Peyer's patch (tissue), 4 donors: ENCODE data around the gene IFNK. TPM values are rescaled to one million over a fixed set of nuclear protein-coding genes. Genes with fewer than 3 reads are reported as not detected.
A peak's percentile ranks its signal among the peaks of the same experiment; 100 is the strongest.

Source experiments
- DNase-seq, 3 donors: peaks; one replicate each; pipeline ENCODE4 v3.0.0-alpha.2; 2017 to 2019
- H3K27ac ChIP-seq, 4 donors: fragments of 200-600 bp; sonication (generic); one replicate each; pipeline ENCODE4 v1.5.1; 2016 to 2019
- H3K27me3 ChIP-seq, 2 donors: fragments of 200-600 bp; sonication (generic); one replicate each; pipeline ENCODE4 v1.5.1; 2019
- H3K36me3 ChIP-seq, 3 donors: fragments of 200-600 bp; sonication (generic); one replicate each; pipeline ENCODE4 v1.5.1; 2016 to 2019
- H3K4me1 ChIP-seq, 4 donors: fragments of 200-600 bp; sonication (generic); one replicate each; pipeline ENCODE4 v1.5.1; 2016 to 2019
- H3K4me3 ChIP-seq, 4 donors: fragments of 200-600 bp; sonication (generic); 1 replicate in 3 of 4; 2 replicates in 1 of 4; pipeline ENCODE4 v1.5.1; 2016 to 2019; ENCODE audit warnings: mild to moderate bottlenecking in 1 of 4
- H3K9me3 ChIP-seq, 4 donors: fragments of 200-600 bp; sonication (generic); one replicate each; pipeline ENCODE4 v1.5.1; 2016 to 2019; ENCODE audit warnings: mild to moderate bottlenecking in 1 of 4
- CTCF ChIP-seq, 6 experiments: fragments of 450-650 bp in 4 of 6; fragments of 200-600 bp in 2 of 6; sonication (generic) in 1 of 6; IDR thresholded peaks; one replicate each; pipeline ENCODE4 v1.5.1; 2017 to 2019; ENCODE audit warnings: antibody characterized with exemption in 6 of 6, mild to moderate bottlenecking in 3 of 6, moderate library complexity in 1 of 6
- POLR2A ChIP-seq, 2 donors: fragments of 450-650 bp; IDR thresholded peaks; one replicate each; pipeline ENCODE4 v1.5.1; 2017; ENCODE audit warnings: antibody characterized with exemption in 2 of 2, mild to moderate bottlenecking in 2 of 2, moderate library complexity in 2 of 2
- total RNA-seq, 4 donors: library from RNA; depleted of rRNA; stranded (reverse); fragments of >200 nt; gene quantifications; one replicate each; pipeline ENCODE4 v1.1.0, GENCODE V29; 2016

Gene IFNK
- total RNA-seq, 4 donors from 2014 or later = not detected

GRCh38 chr9:27571011-27571410 lies 46.9 kb downstream of the IFNK start:
- H3K4me1 ChIP-seq = peaks cover 0 to 12% (median 0%) of the 10 kb centered on the region in 4 donors
- H3K4me3 ChIP-seq = no peak overlapping the region
- no peaks in the 10 kb centered on the region for H3K27me3 ChIP-seq
- H3K9me3 ChIP-seq = no peaks in the 10 kb centered on the region
- H3K36me3 ChIP-seq = peaks cover 0 to 9% (median 0%) of the 10 kb centered on the region in 3 donors
- DNase-seq = no peak
- TF ChIP-seq CTCF (IDR thresholded peaks at IDR 0.05) (no peak), POLR2A (IDR thresholded peaks at IDR 0.05) (no peak)
- H3K27ac ChIP-seq = no peak overlapping the region

GRCh38 chr9:27572061-27572460 lies 48.0 kb downstream of the IFNK start:
- H3K36me3 ChIP-seq = no peaks in the 10 kb centered on the region
- no peaks in the 10 kb centered on the region for H3K9me3 ChIP-seq
- H3K4me1 ChIP-seq = peaks cover 0 to 12% (median 0%) of the 10 kb centered on the region in 4 donors
- peak overlapping the region in 1 of 4 donors; percentile 78 for H3K4me3 ChIP-seq
- no peak for DNase-seq
- peak overlapping the region; percentile 96 to 98 (median 97) for H3K27ac ChIP-seq
- no peaks in the 10 kb centered on the region for H3K27me3 ChIP-seq
- no peak for TF ChIP-seq CTCF (IDR thresholded peaks at IDR 0.05)
- TF ChIP-seq POLR2A (IDR thresholded peaks at IDR 0.05) = no peak

DNA sequence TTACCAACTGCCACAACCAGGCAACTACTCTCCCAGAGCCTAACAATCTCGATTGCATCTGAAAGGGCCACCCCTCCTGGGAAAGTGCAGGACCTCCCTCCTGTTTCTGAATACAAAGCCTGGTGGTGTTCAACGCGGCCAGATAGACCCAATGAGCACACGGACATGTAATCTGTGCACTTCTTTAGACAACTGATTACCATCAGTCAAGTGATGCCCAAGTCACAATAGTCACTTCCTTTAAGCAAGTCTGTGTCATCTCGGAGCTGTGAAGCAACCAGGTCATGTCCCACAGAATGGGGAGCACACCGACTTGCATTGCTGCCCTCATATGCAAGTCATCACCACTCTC lies 48.5 kb downstream of the IFNK start:
- Histone ChIP-seq H3K4me3 (peak overlapping the region; percentile 78 to 94 (median 80)), H3K27ac (peak overlapping the region; percentile 96 to 98 (median 97)), H3K27me3 (no peaks in the 10 kb centered on the region), H3K9me3 (no peaks in the 10 kb centered on the region), H3K36me3 (no peaks in the 10 kb centered on the region), H3K4me1 (peaks cover 0 to 12% (median 0%) of the 10 kb centered on the region in 4 donors)
- DNase-seq = peak in 2 of 3 donors; percentile 74 to 86
- TF ChIP-seq POLR2A (IDR thresholded peaks at IDR 0.05) (peak in 1 of 2 donors; percentile 37), CTCF (IDR thresholded peaks at IDR 0.05) (no peak)

DNA sequence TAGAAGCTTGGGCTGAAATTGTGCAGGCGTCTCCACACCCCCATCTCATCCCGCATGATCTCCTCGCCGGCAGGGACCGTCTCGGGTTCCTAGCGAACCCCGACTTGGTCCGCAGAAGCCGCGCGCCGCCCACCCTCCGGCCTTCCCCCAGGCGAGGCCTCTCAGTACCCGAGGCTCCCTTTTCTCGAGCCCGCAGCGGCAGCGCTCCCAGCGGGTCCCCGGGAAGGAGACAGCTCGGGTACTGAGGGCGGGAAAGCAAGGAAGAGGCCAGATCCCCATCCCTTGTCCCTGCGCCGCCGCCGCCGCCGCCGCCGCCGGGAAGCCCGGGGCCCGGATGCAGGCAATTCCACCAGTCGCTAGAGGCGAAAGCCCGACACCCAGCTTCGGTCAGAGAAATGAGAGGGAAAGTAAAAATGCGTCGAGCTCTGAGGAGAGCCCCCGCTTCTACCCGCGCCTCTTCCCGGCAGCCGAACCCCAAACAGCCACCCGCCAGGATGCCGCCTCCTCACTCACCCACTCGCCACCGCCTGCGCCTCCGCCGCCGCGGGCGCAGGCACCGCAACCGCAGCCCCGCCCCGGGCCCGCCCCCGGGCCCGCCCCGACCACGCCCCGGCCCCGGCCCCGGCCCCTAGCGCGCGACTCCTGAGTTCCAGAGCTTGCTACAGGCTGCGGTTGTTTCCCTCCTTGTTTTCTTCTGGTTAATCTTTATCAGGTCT lies 49.0 kb downstream of the IFNK start, which contains the start of gene C9orf72:
Gene C9orf72 (minus strand): TSS at position 564 of the 716 bp plus-strand sequence. CDS start 6,361 bp downstream, outside the sequence.
- peak; percentile 76 to 95 (median 92) for DNase-seq
- peak; percentile 71 to 88 for TF ChIP-seq POLR2A (IDR thresholded peaks at IDR 0.05)
- TF ChIP-seq CTCF (IDR thresholded peaks at IDR 0.05) = peak in 3 of 6 experiments; percentile 4 to 18 (median 11)
- H3K4me1 ChIP-seq = peaks cover 0 to 12% (median 0%) of the 10 kb centered on the region in 4 donors

DNA sequence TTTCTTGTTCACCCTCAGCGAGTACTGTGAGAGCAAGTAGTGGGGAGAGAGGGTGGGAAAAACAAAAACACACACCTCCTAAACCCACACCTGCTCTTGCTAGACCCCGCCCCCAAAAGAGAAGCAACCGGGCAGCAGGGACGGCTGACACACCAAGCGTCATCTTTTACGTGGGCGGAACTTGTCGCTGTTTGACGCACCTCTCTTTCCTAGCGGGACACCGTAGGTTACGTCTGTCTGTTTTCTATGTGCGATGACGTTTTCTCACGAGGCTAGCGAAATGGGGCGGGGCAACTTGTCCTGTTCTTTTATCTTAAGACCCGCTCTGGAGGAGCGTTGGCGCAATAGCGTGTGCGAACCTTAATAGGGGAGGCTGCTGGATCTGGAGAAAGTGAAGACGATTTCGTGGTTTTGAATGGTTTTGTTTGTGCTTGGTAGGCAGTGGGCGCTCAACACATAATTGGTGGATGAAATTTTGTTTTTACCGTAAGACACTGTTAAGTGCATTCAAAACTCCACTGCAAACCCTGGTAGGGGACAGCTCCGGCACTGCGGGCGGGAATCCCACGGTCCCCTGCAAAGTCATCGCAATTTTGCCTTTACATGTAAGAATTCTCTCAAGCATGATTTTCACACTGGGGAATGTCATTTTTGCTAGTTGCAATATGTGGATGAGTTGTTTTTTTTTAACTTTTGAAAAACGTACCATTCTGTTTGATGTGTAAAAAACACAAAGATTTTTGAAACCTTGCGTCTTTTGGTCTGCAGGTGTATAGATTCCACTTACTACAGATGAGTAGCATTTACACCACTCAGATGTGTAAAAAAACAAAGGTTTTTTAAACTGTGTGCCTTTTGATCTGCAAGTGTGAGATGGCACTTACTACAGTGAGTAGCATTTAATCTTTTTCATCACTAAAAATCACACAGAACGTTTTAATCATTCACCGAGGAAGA lies 49.8 kb downstream of the IFNK start:
- peak; percentile 93 to 100 (median 99) for DNase-seq
- Histone ChIP-seq H3K4me1 (peaks cover 0 to 12% (median 0%) of the 10 kb centered on the region in 4 donors), H3K36me3 (no peaks in the 10 kb centered on the region), H3K4me3 (peak overlapping the region; percentile 78 to 94 (median 80)), H3K9me3 (no peaks in the 10 kb centered on the region), H3K27me3 (no peaks in the 10 kb centered on the region), H3K27ac (peak overlapping the region; percentile 96 to 98 (median 97))
- TF ChIP-seq CTCF (IDR thresholded peaks at IDR 0.05) = peak in 1 of 6 experiments; percentile 22
- peak; percentile 68 to 87 for TF ChIP-seq POLR2A (IDR thresholded peaks at IDR 0.05)

More for the DNA sequence above, 49.0 kb downstream of the IFNK start, which contains the start of gene C9orf72:
- H3K4me3 ChIP-seq = peak within 1 kb of the TSS; percentile 78 to 94 (median 80)
- H3K36me3 ChIP-seq = no peaks in the 10 kb centered on the region
- H3K27me3 ChIP-seq = no peaks in the 10 kb centered on the region
- peak within 1 kb of the TSS; percentile 96 to 98 (median 97) for H3K27ac ChIP-seq
- no peaks in the 10 kb centered on the region for H3K9me3 ChIP-seq
